CD4-positive, alpha-beta T cell treated with Interleukin-21 for 1 hour (primary cell): ENCODE measurements around the gene APBB2.
A peak's percentile ranks its signal among the peaks of the same experiment; 100 is the strongest.

Experiments used
- DNase-seq: peaks from one replicate; pipeline ENCODE4 v3.0.0-alpha.2; 2020

APBB2 gene

DNA sequence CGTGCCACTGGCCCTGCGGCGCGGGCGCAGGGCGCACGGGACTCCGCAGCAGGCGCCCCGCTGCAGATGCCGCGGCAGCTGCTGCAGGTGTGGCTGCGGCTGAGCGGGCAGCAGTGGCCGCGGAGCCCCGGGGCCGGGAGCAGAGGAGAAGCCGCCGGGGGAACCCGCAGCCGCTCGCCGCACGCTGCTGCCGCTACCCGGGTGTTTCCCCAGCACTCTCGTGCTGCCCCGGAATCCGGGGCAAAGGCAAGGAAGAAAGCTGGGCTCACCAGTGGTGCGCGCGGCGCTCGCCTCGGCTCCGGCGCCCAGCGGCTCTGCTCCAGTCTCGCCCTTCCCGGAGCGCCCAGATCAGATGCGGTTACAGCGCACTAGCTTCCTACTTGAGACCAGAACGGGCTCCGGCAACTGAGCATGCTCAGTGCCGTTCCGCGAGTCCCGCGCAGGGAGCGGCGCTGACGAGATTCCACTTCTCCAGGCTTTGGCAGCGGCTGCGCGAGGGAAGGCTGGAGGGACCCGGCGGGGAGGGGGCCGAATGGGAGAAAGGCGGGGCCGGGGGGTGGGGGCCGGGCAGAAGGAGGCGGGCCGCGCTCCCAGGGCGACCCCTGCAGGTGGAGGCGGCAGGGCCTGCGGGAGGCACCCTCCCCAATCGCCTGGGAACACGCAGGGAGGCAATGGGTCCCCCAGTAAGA, at the start of gene APBB2:
TSS of gene APBB2 (minus strand) at position 407 of the 689 bp plus-strand sequence. CDS start 181,288 bp downstream, outside the sequence.
- DNase-seq: peak; percentile 28

DNA sequence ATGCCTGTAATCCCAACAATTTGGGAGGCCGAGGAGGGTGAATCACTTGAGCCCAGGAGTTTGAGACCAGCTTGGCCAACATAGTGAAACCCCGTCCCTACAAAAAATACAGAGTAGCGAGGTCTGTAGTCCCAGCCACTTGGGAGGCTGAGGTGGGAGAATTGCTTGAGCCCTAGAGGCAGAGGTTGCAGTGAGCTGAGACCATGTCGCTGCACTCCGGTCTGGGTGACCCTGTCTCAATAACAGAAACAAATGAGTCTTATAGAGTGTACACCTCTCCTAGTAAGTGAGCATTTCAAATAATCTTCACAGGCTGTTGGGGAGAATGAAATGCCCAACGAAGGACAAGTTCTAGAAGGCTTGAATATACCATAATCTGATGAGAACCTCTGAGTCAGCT, 47.9 kb upstream of the APBB2 start:
- DNase-seq: no peak

DNA sequence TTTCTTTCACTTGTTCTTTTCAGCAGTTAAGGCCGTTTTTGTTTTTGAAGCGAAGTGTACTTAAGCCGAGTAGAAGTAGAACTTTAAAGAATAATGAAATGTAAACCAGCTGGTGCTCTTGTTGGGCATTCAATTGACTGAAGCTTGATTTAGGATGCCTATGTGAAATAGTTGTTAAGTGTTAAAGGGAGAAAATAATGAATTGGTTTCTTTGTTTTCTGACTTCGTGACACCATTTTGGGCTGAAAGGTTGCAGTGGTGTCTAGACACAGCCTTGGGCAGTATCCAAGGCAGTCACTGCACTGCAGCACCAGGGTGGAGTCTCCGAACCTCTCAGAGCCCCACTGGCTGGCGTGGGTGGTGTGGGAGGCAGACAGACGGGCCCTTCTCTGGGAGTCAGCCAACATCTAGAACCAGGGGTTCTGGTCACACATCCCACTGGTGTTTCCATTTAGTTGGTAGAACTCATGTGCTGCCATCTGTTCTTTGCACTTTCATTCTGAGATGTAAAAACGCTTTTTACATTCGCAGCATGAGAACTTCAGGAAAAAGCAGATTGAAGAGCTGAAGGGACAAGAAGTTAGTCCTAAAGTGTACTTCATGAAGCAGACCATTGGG, 45.9 kb upstream of the APBB2 start:
- DNase-seq: no peak

DNA sequence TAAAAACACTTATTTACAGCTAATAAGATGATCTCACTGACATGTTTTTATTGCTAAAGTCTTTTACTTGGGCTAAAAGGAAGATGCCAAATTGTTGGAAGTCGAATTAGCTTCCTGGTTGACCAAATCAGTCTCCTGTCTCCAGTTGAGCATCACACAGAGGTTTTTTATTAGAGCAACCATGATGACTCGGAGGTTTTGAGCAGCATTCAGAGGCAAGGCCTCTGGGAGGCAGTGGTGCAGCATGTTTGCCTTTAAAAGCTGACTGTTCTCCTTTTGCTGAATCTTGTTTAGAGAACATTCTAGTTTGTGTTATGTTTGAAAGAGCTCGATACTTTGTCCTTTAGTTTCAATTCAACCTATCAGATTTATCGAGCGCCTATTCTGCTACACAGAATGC, 44.4 kb upstream of the APBB2 start:
- no peak for DNase-seq

DNA sequence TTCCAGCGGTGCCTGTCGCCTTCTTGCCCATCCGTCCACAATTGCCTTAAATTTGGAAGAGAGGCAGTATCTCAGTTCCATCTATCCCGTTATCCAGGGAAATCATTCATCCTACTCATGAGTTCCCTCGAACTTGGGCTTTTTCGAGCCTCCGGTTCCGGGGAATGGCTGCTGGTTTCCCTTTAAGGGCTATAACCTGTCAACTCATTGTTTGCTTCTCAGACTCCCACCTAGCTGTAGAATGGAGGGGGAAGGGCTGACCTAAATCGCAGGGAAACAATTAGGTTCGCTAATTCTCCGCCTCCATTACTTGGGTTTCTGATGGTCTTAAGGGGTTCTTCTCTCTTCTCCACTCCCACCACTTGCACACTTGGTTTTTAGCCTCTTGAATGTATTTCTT, 43.6 kb upstream of the APBB2 start:
- no peak for DNase-seq

DNA sequence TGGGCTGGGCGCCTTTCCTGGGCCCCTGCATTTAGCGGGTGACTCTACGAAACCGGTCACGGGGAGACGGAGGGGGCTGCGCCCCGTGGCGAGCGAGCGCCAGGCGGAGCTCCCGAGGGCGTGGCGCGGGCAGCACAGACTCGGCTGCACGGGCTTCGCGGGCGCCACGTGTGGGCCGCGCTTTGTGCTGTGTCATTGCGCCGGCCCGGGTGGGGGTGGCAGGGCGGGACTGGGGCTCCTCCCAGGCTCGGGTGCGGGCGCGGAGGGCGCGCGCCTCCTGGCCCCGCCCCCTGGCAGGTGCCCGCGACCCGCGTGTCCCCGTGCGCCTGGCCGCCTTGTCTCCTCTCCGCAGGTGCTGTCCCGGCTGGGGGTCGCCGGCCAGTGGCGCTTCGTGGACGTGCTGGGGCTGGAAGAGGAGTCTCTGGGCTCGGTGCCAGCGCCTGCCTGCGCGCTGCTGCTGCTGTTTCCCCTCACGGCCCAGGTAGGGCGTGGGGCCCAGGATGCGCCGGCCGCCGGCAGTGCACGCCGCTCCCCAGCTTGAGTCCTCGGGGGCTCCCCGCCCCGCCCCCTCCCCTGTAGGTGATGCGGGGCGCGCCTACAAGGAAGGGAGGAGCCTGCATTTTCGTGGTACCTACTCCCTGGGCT, 43.0 kb upstream of the APBB2 start:
- no peak for DNase-seq

DNA sequence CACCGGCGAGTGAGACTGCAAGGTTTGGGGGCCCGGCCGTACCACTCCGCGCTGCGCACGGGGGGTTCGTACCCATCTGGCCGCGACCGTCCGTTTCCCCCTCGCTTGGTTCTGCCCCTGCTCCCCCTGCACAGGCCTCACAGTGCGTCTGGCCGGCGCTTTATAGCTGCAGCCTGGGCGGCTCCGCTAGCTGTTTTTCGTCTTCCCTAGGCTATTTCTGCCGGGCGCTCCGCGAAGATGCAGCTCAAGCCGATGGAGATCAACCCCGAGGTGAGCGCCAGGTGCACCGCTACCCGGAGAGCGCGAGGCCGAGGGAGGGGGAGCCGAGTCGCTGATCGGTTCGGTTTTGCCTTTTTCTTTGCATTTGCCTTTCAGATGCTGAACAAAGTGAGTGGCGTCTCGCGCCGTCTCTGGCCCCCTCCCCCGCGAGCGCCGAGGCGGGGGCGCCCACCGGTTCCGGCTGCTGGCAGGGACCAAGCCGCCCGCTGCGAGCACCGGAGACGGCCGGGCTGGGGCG, 42.5 kb upstream of the APBB2 start, which contains the start of gene UCHL1:
TSS of gene UCHL1 (plus strand) at position 189 of the 517 bp plus-strand sequence. CDS start at position 238, 49 bp downstream.
- no peak for DNase-seq

DNA sequence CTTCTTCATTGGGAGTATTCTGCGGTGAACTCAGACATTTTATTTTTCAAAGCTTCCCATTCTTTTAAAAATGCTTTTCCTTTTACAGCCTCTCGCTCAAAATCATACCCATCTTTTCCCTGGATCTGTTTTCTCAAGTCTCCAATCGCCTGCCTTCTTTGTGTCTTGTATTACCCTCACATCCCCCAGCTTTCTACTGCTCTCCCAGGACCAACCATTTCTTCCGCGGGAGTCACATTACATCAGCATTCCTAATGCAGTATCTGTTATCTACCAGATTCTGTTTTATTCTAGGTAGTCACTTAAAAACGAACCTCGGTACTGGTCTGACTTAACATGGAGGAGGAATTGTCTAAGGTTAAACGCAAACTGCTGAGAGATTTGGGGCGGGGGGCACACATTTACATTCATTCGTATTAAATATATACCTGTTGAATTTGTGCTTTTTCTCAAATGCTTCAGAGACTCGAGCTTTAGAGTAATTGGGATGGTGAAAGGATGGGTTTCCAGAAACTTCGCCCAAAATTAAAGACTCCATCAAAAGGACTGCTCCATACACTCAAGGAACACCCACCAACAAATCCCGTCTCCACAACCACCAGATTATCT, 41.9 kb upstream of the APBB2 start:
- DNase-seq: no peak

DNA sequence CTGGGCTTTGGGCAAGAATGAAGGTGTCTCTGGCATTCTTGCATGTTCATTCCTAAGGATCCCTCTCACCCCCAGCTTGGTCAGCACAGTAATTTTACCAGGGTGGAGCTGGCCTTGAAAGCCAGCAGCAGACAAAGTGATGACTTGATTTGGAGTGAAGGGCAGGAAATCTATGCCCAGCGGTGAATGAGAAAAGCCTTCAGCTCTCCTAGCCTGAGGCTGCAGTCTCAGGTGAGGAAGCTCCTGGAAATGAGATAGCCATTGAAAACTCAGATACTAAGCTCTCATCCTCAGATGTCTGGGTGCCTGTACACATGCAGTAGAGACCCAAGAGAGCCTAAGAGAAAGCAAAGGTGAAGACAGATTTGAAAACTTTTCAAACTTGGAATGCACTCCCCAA, 31.6 kb upstream of the APBB2 start:
- no peak for DNase-seq

DNA sequence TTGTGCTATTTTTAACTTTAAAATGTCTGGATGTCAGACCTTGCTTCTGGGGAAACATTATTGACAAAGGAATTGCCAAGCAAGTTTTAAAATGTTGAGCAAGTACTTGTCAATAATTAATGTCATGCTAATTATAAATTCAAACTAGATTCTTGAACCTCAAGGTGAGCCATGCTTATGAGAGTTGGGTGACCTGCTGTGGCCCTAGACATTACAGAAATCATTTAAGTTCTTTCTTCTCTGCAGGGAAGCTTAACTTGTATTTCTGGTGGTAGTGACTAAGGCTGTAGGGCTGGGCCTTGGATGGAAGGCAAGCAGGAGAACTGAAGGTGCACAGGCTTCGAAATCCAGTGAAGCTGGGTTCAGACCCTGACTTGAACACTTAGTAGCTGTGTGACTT, 27.6 kb upstream of the APBB2 start:
- no peak for DNase-seq

DNA sequence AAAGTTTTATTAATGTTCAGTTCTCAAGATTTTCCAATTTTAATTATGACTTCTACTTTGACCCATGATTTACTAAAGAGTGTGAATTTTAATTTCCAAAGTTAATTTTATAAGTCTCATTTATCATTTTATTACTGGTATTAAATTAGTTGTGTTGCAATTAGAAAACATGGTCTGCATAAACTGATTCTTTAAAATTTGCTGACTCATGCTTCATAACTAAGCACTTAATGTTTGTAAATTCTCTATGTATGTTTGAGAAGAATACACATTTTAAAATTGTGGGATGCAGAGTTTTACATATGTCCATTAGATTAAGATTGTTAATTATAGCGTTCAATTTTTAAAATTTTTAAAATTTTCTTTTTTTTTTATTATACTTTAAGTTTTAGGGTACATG, 22.2 kb upstream of the APBB2 start:
- DNase-seq: no peak

DNA sequence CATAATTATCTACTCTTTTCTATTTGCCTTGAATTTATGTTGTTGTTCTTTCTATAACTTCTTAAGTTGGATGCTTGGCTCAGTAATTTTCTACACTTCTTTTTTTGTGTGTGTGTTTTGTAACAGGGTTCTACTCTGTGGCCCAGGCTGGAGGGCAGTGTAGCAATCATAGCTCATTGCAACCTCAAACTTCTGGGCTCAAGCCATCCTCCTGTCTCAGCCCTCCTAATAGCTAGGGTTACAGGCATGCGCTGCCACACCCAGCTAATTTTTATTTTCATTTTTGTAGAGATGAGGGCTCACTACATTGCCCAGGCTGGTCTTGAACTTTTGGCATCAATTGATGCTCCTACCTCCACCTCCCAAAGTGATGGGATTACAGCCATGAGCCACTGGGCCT, 21.7 kb upstream of the APBB2 start:
- no peak for DNase-seq

DNA sequence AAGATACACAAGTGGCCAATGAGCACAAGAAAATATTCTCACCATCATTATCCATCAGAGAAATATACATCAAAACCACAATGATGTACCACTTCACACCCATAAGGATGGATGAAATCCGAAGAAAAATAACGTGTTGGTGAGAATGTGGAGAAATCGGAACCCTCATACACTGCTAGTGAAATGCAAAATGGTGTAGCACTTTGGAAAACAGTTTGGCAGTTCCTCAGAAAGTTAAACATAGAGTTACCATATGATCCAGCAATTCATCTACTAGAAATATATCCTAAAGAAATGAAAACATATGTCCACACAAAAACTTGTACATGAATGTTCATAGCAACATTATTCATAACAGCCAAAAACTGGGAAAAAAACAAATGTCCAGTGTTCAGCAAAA, 18.5 kb upstream of the APBB2 start:
- no peak for DNase-seq

DNA sequence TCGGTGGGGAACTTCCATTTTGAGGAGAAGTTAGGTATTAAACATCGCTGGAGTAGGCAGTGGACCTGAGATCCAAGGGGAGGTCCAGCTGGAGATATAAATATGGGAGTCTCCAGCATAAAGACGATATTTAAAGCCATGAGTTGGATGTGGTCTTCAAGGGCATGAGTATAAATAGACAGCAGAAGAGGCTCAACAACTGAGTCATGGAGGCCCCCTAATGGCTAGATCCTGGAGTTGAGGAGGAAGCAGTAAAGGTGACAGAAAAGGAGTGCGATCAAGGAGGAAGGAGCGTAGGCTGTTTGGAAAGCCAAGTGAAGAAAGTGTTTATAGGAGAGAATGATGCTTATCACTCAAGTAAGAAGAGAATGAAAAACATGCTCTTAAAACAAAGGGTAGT, 18.1 kb upstream of the APBB2 start:
- no peak for DNase-seq

DNA sequence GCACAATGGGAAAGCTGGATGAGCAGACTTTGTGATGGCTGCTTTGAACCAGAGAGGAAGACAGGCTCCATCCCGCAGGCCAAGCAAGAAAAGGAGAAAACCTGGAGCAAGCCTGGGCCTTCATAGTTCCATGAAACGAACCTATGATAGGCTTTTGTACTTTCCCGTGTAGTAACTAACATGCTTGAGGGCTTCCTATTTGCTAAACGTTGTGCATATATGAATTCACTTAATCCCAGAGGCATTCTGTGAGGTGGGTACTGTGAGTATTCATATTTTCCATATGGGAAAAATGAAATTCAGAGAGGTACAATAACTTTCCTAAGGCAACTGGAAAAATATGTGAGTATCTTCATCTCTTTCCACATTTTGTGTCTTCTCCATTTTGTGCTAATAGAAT, 13.6 kb upstream of the APBB2 start:
- DNase-seq: no peak

DNA sequence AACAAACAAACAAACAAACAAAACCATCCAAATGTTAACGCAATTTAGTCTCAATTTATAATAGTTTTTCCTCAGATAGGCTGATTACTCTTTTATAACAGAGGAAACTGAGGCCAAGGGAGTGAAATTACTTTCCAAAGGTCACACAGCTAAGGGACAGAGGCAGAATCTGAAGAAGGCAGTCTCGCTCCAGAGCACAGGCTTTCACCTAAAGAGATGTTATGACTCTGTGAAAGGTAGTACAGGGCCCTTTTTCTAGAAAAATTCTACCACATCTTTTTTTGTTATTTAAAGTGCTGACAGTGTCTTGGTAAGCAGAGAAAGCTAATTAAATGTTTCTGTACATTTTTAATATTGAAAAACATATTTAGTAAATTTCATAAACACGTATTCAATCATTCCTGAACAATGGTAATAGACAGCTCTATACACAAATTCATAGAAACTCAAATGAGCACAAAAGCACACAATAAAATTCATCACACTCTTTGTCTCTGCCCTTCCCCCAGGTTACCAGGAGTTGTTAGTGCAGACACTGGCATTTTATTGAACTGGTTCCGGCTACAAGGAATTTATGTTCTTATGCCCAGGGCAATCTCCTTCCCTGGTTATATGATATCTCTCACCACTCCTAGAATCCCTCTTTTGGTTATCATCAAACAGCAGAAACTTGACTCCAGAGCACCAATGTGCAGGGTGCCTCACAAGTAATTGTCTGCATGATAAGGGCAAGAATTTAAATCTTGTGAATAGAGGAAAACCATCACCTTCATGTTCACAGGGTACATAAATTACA, 7.7 kb upstream of the APBB2 start:
- no peak for DNase-seq

DNA sequence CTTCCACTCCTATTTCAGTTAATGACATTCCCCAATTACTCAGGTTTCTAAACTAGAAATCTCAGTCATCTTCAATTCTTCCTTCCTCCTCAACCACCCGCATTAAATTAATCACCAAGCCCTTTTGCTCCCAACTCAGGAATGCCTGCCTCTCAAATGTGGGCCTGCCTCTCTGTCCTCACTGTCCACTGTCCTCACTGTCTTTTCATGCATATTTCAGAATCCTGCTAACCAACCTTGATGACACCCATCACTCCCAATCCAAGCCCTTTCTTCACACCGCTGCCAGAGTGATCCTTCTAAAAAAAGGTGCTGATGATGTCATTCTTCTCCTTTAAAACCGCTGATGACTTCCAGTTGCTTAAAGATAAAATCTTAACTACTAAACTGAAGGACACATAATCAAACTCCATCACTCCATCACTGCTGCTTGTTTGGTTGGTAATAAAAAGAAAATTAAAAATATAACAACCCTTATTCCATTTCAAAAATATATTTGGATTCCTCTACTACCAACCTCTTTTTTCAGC, 5.1 kb upstream of the APBB2 start:
- no peak for DNase-seq

DNA sequence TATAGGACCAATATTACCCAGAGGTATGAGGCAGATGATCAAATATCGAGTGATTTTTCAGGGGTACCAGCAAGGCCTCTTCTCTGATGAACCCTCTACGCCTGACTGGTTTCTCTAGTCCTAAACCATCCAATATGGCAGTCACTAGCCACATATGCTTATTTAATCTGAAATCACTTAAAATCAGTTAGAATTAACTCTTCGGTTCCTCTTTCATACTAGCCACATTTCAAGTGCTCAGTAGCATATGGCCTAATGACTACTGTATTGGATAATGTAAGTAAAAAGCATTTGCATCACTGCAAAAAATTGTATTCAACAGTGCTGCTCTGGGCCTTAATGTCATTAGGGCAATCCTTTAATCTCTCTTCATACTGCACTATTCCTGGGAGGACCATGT, 4.4 kb upstream of the APBB2 start:
- DNase-seq: no peak

DNA sequence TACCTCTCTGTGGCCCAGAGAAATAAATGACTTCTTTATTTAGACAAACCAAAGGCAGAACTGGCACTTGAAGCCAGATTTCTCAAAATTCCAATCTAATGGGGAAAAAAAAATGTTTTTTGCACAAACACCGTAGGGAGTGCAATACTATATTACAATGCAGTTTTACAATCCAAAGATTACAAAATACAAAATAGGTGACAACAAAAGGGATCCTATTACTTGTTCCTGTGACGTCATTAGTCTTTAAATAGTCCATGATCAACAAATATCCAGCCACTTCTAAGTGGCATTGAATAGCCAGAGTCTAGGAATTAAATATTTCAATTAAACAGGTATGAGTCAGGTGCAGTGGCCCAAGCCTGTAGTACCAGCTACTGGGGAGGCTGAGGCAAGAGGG, 3.0 kb upstream of the APBB2 start:
- DNase-seq: no peak

DNA sequence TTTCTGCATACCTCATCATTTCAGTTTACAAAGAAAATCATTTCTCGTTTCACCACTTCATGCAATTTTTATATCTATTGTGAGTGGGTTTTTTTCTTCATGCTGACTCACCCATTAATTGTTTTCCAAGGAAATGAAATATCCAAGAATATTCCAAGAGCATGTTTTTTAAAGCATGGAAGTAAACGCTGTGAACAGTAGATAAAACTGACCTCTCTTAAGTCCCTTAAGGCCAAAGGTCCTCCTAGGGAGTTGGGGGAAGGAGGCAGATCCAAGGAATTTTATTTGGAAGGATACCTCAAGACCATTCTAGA, 2.6 kb upstream of the APBB2 start:
- DNase-seq: no peak

DNA sequence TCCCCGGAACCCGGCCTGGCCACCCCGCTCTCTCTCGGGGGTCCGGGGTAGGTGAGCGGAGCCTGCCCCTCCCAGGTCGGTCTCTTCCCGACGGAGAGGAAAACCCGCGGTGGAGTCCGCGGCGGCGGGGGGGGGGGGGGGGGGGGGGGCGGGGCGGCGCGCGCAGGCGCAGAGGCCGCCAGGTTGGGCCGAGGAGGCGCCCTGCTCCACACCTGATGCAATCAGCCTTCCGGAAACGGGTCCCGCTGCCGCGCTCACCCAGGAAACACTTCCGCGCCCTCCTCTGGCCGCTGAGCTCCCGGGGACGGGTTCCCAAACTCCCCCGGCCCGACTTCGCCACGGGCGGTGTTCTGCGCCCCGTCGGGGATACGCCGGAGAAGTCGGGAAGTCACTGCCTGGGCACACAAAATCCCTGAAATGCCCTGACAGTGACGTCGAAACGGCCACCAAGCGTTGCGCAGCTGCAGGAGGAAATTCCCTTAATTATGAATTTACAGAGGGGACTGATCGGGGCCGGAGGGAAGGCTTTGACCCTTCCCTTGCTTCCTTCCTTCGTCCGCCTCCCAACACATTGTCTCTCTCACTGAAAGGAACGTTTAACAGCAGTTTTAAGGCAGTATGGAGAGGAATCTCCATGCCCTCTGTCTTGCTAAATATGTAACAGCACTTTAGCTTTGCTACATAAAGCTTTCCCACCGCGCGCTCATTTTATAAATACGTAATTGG, 2.1 kb upstream of the APBB2 start:
- DNase-seq: peak; percentile 31

DNA sequence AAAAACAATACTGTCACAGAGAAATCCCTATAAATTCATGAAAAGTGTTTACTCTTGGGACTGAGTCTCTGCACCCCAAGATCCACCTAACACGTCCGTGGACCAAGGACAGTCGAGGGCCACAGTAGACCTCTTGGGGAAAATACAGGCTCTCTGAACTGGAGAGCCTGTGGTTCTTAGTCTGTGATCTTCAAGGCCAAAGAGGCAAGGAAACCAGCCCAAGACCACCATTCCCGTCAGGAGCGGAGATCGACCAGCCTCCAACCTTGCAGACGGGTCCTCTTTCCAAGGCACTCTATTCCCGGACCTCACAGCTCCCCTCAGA, 1.6 kb upstream of the APBB2 start:
- DNase-seq: no peak
